ENCODE data around the gene SHB.

Gene SHB, protein sequence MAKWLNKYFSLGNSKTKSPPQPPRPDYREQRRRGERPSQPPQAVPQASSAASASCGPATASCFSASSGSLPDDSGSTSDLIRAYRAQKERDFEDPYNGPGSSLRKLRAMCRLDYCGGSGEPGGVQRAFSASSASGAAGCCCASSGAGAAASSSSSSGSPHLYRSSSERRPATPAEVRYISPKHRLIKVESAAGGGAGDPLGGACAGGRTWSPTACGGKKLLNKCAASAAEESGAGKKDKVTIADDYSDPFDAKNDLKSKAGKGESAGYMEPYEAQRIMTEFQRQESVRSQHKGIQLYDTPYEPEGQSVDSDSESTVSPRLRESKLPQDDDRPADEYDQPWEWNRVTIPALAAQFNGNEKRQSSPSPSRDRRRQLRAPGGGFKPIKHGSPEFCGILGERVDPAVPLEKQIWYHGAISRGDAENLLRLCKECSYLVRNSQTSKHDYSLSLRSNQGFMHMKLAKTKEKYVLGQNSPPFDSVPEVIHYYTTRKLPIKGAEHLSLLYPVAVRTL

DNA sequence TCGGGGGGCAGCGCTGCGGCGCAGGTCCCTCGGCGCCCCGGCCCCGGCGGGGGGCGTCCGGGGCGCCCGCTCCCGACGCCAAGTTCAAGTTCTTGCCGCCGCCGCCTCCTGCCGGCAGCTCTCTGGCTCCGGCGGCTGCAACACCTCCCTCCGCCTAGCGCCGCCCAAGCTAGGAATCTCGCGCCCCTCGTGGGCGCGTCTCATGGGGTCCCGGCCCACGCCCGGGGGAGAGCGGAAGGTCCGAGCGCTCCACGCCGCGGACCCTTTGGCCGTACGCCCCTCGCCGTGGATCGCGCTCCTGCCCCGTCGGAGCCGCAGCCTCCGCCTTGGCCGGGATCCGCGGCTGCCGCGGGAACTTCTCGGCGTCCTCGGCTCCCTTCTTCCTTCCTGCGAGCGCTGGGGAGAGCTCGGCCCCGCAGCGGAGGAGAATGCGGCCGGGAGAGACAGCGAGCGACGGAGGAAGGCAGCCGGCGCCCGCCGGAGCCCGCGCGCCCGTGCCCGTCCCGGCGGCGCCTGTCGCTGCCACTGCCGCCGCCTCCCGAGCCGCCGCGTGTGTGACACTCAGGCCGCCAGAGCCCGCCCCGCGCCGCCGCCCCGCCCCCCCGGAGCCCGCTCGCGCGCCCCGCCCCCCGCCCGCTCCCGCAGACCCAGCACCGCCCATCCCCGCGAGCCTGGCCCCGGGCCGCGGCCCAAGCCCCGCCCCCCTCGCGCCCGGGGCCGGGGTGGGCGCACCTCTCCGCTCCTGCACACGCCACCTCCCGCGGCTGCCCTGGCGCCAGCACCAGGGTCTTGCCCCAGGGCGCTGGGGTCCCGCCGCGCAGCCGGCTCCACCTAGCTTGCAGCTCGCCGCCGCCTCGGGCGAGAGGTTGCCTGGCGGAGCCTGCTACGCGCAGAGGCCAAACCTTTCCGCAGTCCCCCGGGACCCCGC, at the start of gene SHB:
TSS of gene SHB (minus strand) at position 527 of the 928 bp plus-strand sequence. CDS start 582 bp downstream, outside the sequence.
- H3K9me3 Mint-ChIP-seq: no peaks in the 10 kb centered on the region
- H3K36me3 Mint-ChIP-seq: no peaks in the 10 kb centered on the region
- DNase-seq (ENCODE audit: low spot score in 2 of 2) (peak; percentile 68 to 69), ATAC-seq (ENCODE audit: low read depth) (peak; percentile 83)
- peak within 1 kb of the TSS; percentile 81 for H3K4me3 Mint-ChIP-seq
- H3K27ac Mint-ChIP-seq: no peak within 1 kb of the TSS
- H3K4me1 Mint-ChIP-seq: peaks cover 17% of the 10 kb centered on the region
- peaks cover 18% of the 10 kb centered on the region for H3K27me3 Mint-ChIP-seq

DNA sequence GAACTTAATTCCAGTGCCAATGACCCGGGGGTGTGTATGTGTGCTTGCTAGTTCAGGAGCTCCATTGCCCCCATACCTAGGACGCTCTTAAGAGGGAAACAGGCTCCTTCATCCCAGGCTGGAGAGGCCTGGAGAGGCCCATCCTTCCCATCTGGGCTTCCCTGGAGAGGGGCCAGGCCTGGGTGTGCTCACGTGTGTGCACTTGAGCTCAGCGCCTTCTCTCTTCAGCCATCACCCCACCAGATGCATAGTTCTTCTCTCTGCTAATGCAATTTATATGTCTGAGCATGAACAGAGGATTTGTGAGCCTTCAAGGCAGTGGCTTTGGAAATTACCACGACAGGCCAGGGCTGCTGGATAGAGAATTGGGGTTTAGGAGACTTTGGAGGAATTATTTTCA, 48.6 kb upstream of the SHB start:
- no peaks in the 10 kb centered on the region for H3K36me3 Mint-ChIP-seq
- H3K27ac Mint-ChIP-seq: no peak overlapping the region
- H3K4me3 Mint-ChIP-seq: no peak overlapping the region
- no peak for ATAC-seq (ENCODE audit: low read depth)
- DNase-seq (ENCODE audit: low spot score in 2 of 2): no peak
- H3K27me3 Mint-ChIP-seq: peaks cover 11% of the 10 kb centered on the region
- H3K4me1 Mint-ChIP-seq: no peaks in the 10 kb centered on the region
- no peaks in the 10 kb centered on the region for H3K9me3 Mint-ChIP-seq

DNA sequence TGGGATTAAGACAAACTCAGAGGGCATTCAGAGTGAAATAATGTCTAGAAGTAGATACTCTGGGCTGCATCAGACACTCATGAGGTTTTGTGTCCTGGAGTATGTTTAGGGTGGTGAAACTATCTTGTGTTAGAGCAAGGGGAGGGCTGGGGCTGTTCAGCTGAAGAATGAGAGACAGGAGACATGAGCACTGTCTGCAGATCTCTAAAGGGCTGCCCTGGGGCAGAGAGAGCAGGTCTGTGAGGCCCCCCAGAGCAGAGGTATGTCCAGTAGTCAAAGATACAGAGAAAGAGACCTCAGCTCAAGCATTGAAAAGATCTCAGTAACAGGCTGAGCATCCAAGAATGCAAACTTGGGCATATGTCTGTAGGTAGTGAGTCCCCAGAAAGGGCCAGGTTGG, 45.9 kb upstream of the SHB start:
- peaks cover 11% of the 10 kb centered on the region for H3K27me3 Mint-ChIP-seq
- H3K4me1 Mint-ChIP-seq: no peaks in the 10 kb centered on the region
- no peak overlapping the region for H3K4me3 Mint-ChIP-seq
- no peak overlapping the region for H3K27ac Mint-ChIP-seq
- ATAC-seq (ENCODE audit: low read depth) (no peak), DNase-seq (ENCODE audit: low spot score in 2 of 2) (no peak)
- no peaks in the 10 kb centered on the region for H3K9me3 Mint-ChIP-seq
- H3K36me3 Mint-ChIP-seq: no peaks in the 10 kb centered on the region

DNA sequence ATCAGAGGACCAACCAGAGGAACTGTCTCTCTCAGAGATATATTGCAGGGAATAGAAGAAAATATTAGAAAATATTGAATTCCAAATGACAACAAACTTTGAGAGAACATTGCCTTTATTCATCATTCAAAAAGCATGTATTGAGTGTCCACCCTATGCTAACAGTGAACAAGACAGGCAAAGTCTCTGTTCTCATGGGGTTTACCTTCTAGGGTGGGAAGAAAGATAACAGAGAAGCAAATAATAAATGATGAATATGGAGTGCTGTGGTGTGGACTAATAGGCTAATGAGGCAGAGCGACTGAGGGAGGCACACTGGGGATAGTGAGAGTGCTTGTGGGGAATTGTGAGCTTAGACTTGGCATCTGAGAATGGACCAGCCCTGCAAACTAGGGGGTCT, 43.4 kb upstream of the SHB start:
- Mint-ChIP-seq H3K27me3 (peaks cover 8% of the 10 kb centered on the region), H3K4me3 (no peak overlapping the region)

DNA sequence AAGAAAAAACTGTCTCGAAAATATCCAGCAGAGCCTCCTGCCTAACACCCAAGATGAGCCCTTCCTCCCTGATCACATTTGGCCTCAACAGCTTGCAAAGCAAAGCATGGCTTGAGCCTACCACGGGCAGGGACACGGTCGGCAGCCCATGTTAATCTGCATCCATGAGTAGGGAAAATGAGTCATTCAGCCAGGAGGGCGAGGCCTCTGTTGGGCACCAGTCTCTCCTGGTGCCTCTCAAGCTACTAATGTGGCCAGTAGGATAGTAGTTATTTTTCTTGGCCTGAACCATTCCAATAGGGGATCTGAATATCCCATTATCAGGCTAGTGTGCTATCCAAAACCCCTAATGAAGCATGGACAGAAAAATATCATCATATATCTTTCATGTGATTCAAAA, 43.0 kb upstream of the SHB start:
- no peaks in the 10 kb centered on the region for H3K36me3 Mint-ChIP-seq
- no peak overlapping the region for H3K4me3 Mint-ChIP-seq
- peaks cover 8% of the 10 kb centered on the region for H3K27me3 Mint-ChIP-seq
- H3K4me1 Mint-ChIP-seq: no peaks in the 10 kb centered on the region
- H3K9me3 Mint-ChIP-seq: no peaks in the 10 kb centered on the region
- ATAC-seq (ENCODE audit: low read depth) (no peak), DNase-seq (ENCODE audit: low spot score in 2 of 2) (no peak)
- no peak overlapping the region for H3K27ac Mint-ChIP-seq

More for the DNA sequence above, 43.4 kb upstream of the SHB start:
- H3K27ac Mint-ChIP-seq: no peak overlapping the region
- no peak for ATAC-seq (ENCODE audit: low read depth)
- H3K4me1 Mint-ChIP-seq: no peaks in the 10 kb centered on the region
- DNase-seq (ENCODE audit: low spot score in 2 of 2): no peak
- H3K9me3 Mint-ChIP-seq: no peaks in the 10 kb centered on the region
- no peaks in the 10 kb centered on the region for H3K36me3 Mint-ChIP-seq

DNA sequence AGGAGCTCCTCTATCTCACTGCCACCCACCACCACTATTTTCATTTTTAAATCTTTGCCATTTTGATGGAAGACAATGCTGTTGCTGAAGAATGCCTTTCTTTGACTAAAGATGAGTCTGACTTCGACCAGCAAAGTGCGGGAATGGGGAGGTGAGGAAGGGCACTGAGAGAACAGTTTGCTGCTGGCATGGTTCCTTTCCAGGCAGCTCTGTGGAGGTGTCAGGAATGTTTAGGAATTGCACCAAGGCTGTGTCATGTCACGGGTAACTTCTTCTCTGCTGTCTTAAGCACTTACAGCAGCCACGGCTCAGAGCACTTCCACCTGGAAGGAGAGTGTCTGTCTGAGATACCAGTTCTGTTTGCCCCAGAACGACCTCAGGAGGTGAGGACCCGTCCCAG, 41.4 kb upstream of the SHB start:
- no peaks in the 10 kb centered on the region for H3K36me3 Mint-ChIP-seq
- peaks cover 9% of the 10 kb centered on the region for H3K27me3 Mint-ChIP-seq
- H3K27ac Mint-ChIP-seq: no peak overlapping the region
- no peaks in the 10 kb centered on the region for H3K4me1 Mint-ChIP-seq
- H3K4me3 Mint-ChIP-seq: no peak overlapping the region
- DNase-seq (ENCODE audit: low spot score in 2 of 2) (no peak), ATAC-seq (ENCODE audit: low read depth) (no peak)
- H3K9me3 Mint-ChIP-seq: no peaks in the 10 kb centered on the region

DNA sequence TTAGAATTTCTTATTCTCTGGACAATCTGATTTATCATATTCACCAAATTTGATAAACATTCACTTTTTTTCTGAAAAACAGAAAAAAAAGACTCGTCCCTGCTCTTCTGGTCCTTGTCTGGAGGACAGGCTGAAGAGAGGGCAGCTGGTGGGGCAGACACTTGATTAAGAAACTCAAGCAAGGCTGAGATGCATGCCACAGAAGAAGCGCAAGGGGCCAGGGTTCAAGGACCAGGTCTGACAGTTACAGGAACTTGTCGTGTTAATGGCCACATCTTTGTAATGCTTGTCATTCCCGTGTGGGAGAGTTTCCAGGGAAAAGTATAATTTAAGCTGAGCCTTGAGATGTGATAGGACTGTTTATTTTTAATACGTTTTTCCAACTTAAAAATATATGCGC, 40.6 kb upstream of the SHB start:
- H3K27me3 Mint-ChIP-seq: peaks cover 10% of the 10 kb centered on the region
- H3K4me1 Mint-ChIP-seq: no peaks in the 10 kb centered on the region
- H3K9me3 Mint-ChIP-seq: no peaks in the 10 kb centered on the region
- H3K27ac Mint-ChIP-seq: no peak overlapping the region
- ATAC-seq (ENCODE audit: low read depth) (no peak), DNase-seq (ENCODE audit: low spot score in 2 of 2) (no peak)
- no peak overlapping the region for H3K4me3 Mint-ChIP-seq
- H3K36me3 Mint-ChIP-seq: no peaks in the 10 kb centered on the region

DNA sequence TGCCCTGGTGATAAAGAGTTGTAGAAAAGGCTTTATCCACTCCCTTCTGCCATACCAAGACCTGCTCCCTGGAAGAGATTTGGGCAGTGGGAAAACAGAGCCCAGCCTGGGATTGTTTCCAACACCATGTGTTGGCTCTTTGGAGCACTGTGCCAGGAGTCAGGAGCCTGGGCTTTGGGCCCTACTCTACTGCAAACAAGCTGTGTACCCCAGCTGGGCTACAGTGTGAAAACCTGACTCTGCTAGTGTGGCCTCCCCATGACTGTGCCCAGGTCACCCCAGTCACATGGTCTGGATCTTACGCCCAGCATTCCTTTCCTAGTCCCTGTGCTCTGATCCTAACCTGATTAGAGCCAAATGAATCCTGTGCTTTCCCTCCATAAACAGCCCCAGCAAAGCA, 39.3 kb upstream of the SHB start:
- no peak for DNase-seq (ENCODE audit: low spot score in 2 of 2)
- Mint-ChIP-seq H3K4me1 (no peaks in the 10 kb centered on the region), H3K27ac (no peak overlapping the region), H3K27me3 (peaks cover 12% of the 10 kb centered on the region), H3K9me3 (no peaks in the 10 kb centered on the region), H3K36me3 (no peaks in the 10 kb centered on the region), H3K4me3 (no peak overlapping the region)
- no peak for ATAC-seq (ENCODE audit: low read depth)

DNA sequence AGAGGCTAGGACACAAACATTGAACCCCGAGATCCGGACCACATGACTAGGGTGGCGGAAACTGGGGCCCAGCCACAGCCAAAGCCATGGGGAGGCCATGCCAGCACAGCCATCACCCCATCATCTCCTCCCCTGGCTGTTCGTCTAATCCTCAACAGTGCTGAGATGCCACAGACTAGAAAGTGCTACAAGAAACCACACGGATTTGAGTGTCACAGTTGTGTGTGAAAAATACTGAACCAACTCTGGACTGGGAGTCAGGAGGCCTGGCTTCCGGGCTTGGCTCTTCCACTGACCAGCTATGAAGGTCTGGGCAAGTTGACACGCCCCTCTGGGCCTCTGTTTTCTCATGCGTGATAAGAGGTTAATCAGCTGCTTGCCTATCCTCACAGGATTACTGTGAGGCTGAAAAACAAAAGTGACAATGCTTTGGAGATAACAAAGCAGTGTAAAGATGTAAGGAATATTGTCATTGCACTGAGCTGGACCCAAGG, 38.8 kb upstream of the SHB start:
- H3K27ac Mint-ChIP-seq: no peak overlapping the region
- DNase-seq (ENCODE audit: low spot score in 2 of 2): no peak
- no peaks in the 10 kb centered on the region for H3K4me1 Mint-ChIP-seq
- no peak overlapping the region for H3K4me3 Mint-ChIP-seq
- ATAC-seq (ENCODE audit: low read depth): no peak
- H3K36me3 Mint-ChIP-seq: no peaks in the 10 kb centered on the region
- peaks cover 11% of the 10 kb centered on the region for H3K27me3 Mint-ChIP-seq
- no peaks in the 10 kb centered on the region for H3K9me3 Mint-ChIP-seq

DNA sequence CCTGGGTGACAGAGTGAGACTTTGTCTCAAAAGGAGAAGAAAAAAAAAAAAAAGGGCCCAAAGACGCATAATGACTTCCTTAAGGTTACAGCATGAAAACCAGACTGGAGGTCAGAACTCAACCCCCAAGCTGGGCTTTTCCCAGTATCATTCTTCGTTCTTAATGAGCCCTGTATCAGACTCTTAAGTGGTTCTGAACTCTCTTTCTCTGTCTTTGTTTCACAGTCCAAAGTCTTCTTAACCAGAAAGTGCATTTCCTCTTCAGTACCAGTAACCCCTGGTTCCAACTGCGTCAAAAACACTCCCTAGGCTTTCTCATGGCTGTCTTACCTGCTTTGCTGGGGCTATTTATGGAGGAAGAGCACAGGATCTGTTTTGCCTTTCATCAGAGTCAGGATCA, 38.4 kb upstream of the SHB start:
- H3K27ac Mint-ChIP-seq: no peak overlapping the region
- H3K9me3 Mint-ChIP-seq: no peaks in the 10 kb centered on the region
- H3K4me1 Mint-ChIP-seq: no peaks in the 10 kb centered on the region
- H3K27me3 Mint-ChIP-seq: peaks cover 8% of the 10 kb centered on the region
- DNase-seq (ENCODE audit: low spot score in 2 of 2): no peak
- ATAC-seq (ENCODE audit: low read depth): no peak
- no peak overlapping the region for H3K4me3 Mint-ChIP-seq
- H3K36me3 Mint-ChIP-seq: no peaks in the 10 kb centered on the region

DNA sequence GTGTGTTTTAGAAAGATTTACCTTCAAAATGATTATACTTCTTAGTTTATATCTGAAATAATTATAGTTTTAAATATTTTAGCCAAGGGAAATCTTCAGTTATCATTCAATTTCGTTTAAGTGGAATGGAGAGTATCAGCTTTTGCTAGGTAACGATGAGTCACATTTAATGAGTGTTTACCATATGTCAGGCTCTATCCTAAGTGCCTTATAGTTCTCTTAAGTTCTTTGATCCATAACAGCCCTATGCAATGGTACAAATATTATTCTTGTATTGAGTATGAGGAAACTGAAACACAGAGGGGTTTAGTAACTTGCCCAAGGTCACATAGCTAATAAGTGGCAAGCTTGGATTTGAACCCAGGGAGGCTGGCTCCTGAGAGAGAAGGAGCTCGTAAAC, 37.5 kb upstream of the SHB start:
- peaks cover 10% of the 10 kb centered on the region for H3K27me3 Mint-ChIP-seq
- ATAC-seq (ENCODE audit: low read depth): no peak
- no peak overlapping the region for H3K4me3 Mint-ChIP-seq
- no peak overlapping the region for H3K27ac Mint-ChIP-seq
- no peaks in the 10 kb centered on the region for H3K36me3 Mint-ChIP-seq
- DNase-seq (ENCODE audit: low spot score in 2 of 2): no peak
- no peaks in the 10 kb centered on the region for H3K9me3 Mint-ChIP-seq
- no peaks in the 10 kb centered on the region for H3K4me1 Mint-ChIP-seq

DNA sequence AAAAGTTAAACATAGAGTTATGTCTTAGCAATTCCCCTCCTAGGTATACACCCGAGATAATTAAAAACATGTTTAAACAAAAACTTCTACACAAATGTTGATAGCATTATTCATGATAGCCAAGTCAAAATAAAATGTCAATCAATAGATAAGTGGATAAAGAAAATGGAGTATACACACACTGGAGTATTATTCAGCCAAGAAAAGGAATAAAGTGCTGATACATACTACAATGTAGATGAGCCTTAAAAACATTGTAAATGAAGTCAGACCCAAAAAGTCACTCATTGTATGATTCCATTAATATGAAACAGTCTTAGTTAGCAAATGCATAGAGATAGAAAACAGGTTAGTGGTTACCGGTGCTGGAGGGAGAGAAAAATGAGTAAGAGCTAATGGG, 34.3 kb upstream of the SHB start:
- no peak overlapping the region for H3K27ac Mint-ChIP-seq
- H3K36me3 Mint-ChIP-seq: no peaks in the 10 kb centered on the region
- H3K9me3 Mint-ChIP-seq: no peaks in the 10 kb centered on the region
- peaks cover 11% of the 10 kb centered on the region for H3K27me3 Mint-ChIP-seq
- no peaks in the 10 kb centered on the region for H3K4me1 Mint-ChIP-seq
- DNase-seq (ENCODE audit: low spot score in 2 of 2) (no peak), ATAC-seq (ENCODE audit: low read depth) (no peak)
- H3K4me3 Mint-ChIP-seq: no peak overlapping the region

DNA sequence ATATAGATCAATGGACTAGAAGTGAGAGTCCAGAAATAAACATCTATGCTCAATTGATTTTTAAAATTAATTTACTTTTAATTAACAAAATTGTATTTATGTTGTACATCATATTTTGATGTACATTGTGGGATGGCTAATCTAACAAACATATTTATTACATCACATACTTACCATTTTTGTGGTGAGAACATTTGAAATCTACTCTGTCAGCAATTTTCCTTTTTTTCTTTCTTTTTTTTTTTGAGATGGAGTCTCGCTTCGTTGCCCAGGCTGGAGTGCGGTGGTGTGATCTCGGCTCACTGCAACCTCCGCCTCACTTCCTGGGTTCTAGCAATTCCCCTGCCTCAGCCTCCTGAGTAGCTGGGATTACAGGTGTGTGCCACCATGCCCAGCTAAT, 32.4 kb upstream of the SHB start:
- H3K27me3 Mint-ChIP-seq: peaks cover 11% of the 10 kb centered on the region
- no peaks in the 10 kb centered on the region for H3K4me1 Mint-ChIP-seq
- ATAC-seq (ENCODE audit: low read depth): no peak
- H3K9me3 Mint-ChIP-seq: no peaks in the 10 kb centered on the region
- DNase-seq (ENCODE audit: low spot score in 2 of 2): no peak
- H3K27ac Mint-ChIP-seq: no peak overlapping the region
- H3K36me3 Mint-ChIP-seq: no peaks in the 10 kb centered on the region
- H3K4me3 Mint-ChIP-seq: no peak overlapping the region

DNA sequence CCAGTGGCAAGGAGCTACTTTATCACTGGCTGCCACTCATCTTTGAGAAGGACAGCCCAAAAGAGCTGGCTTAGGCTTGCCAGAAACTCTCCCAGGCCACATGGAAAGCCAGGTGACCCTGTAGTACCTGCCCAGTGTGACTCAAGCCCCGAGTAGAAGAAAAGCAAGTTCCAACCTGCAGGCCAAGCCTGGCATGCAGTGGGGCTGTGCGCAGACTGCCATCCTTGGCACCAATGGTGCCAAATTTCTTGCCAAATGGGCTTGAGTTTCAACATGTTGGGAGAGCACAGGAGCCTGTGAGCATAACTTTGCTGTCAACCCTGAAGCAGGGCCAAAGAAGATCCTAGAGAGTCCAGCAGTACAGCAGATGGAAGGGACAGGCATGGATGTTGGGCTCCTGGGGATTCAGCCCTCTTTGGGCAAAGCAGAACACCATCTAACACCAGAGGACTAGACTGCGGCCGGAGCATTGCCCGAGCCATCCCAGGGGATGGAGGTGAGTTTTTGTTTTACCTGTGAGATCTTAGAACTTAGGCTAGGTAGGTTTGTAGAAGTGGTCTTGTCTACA, 27.3 kb upstream of the SHB start:
- Mint-ChIP-seq H3K4me1 (no peaks in the 10 kb centered on the region), H3K36me3 (no peaks in the 10 kb centered on the region), H3K4me3 (no peak overlapping the region), H3K27me3 (peaks cover 8% of the 10 kb centered on the region), H3K27ac (no peak overlapping the region), H3K9me3 (no peaks in the 10 kb centered on the region)
- DNase-seq (ENCODE audit: low spot score in 2 of 2) (no peak), ATAC-seq (ENCODE audit: low read depth) (no peak)
